Stimulated activated CD4-positive, alpha-beta T cell treated with anti-CD3 and anti-CD28 coated beads, Interleukin-12 subunit alpha, Interleukin-12 subunit beta, amount 100 ng/mL, for 24 hours (primary cell): Measurements from ENCODE around the gene GLTP.

Source experiments
- DNase-seq, 2 experiments: peaks; one replicate each; pipeline ENCODE4 v3.0.0-alpha.2; 2020; ENCODE audit warnings: low read depth in 2 of 2

Gene GLTP

GRCh38 chr12:109820816-109821381, 59.4 kb downstream of the GLTP start:
- DNase-seq = no peak

- DNase-seq = no peak
Measured at GRCh38 chr12:109818905-109819500, 61.3 kb downstream of the GLTP start.

- no peak for DNase-seq
Measured at GRCh38 chr12:109818253-109818652, 62.1 kb downstream of the GLTP start.

- no peak for DNase-seq
Measured at GRCh38 chr12:109817627-109818231, 62.6 kb downstream of the GLTP start.

- DNase-seq = no peak
Measured at GRCh38 chr12:109816870-109817269, 63.5 kb downstream of the GLTP start.

- no peak for DNase-seq
Measured at GRCh38 chr12:109815757-109816617, 64.4 kb downstream of the GLTP start.

GRCh38 chr12:109815225-109815624, 65.1 kb downstream of the GLTP start:
- no peak for DNase-seq

- no peak for DNase-seq
Measured at GRCh38 chr12:109814600-109815150, 65.7 kb downstream of the GLTP start.

- no peak for DNase-seq
Measured at GRCh38 chr12:109813810-109814416, 66.4 kb downstream of the GLTP start.

GRCh38 chr12:109811624-109811995, 68.7 kb downstream of the GLTP start:
- DNase-seq = no peak

GRCh38 chr12:109810954-109811623, 69.3 kb downstream of the GLTP start:
- DNase-seq = no peak

- DNase-seq = no peak
Measured at GRCh38 chr12:109808876-109809646, 71.3 kb downstream of the GLTP start.

GRCh38 chr12:109807954-109808643, 72.2 kb downstream of the GLTP start:
- DNase-seq = no peak

GRCh38 chr12:109804820-109805761, 75.2 kb downstream of the GLTP start:
- peak; percentile 31 to 56 for DNase-seq

GRCh38 chr12:109803678-109804077, 76.7 kb downstream of the GLTP start:
- no peak for DNase-seq

- DNase-seq = no peak
Measured at GRCh38 chr12:109802828-109803227, 77.5 kb downstream of the GLTP start.
